Measurements from ENCODE around the gene SDHAF1.

Gene SDHAF1

GRCh38 chr19:35986664-35987570 lies 8.1 kb upstream of the SDHAF1 start:
- DNase-seq (ENCODE audit: low spot score), result peak; percentile 61

GRCh38 chr19:35987571-35987896 lies 7.5 kb upstream of the SDHAF1 start:
- DNase-seq (ENCODE audit: low spot score), result no peak

DNA sequence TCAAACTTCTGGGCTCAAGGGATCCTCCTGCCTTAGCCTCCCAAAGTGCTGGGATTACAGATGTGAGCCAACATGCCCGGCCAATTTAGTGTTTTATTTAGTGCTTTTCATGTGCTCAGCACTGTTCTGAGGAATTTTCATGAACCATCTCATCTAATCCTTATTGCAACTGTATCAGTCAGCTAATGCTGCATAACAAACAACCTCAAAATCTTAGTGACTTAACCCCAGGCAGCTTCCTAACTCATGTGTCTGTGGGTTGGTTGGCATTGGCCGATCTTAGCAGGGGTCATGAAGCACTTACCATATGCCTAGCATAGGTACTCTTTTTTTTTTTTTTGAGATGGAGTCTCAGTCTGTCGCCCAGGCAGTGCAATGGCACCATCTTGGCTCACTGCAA lies 6.2 kb upstream of the SDHAF1 start:
- DNase-seq (ENCODE audit: low spot score), result no peak

DNA sequence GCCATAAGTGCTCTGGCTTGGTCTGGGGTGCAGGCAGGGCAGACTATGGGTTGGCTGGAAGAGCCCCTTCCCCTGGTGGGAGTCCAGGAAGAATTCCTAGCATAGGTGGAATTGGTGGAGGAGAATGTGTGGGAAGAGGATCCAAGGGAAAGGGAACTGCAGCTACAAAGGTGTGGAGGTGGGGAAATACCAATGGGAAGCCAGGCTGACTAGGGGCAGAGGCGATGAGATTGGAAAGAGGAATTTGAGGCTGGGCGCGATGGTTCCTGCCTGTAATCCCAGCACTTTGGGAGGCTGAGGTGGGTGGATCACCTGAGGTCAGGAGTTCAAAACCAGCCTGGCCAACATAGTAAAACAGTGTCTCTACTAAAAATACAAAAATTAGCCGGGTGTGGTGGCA lies 4.8 kb upstream of the SDHAF1 start:
- no peak for DNase-seq (ENCODE audit: low spot score)

DNA sequence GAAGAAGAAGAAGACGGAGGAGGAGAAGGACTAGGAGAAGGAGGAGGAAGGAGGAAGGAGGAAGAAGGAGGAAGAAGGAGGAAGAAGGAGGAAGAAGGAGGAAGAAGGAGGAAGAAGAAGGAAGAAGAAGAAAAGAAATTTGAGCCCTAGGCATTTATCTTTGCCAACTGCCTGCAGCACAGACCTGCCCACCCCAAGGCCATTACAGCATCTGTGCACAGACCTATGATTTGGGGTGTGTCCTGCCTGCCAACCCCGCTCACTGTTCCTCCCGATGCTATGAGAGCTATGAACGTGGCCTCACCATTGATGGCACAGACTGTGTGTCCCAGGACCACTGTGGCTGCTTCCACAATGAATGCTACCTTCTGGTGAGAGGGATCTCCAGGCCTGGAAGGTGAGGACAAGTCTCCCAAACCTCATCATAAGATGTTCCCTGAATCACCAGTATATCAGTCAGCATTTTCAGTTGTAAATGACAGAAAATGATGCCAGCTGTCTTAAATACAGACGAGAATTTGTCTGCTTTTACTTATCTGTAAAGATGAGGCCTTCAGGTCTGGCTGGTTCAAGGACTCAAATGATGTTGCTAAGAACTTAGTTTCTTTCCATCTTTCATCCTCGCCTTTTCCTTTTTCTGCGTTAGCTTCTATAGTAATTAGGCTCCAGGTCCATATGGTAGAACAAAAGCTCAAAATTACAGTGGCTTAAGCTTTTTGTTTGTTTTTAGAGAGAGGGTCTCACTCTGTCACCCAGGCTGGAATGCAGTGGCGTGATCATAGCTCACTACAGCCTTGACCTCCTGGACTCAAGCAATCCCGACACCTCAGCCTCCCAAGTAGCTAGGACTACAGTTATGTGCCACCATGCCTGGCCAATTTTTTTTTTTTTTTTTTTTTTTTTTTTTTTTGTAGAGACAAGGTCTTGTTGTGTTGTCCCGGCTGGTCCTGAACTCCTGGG lies 3.9 kb upstream of the SDHAF1 start:
- DNase-seq (ENCODE audit: low spot score), result no peak

DNA sequence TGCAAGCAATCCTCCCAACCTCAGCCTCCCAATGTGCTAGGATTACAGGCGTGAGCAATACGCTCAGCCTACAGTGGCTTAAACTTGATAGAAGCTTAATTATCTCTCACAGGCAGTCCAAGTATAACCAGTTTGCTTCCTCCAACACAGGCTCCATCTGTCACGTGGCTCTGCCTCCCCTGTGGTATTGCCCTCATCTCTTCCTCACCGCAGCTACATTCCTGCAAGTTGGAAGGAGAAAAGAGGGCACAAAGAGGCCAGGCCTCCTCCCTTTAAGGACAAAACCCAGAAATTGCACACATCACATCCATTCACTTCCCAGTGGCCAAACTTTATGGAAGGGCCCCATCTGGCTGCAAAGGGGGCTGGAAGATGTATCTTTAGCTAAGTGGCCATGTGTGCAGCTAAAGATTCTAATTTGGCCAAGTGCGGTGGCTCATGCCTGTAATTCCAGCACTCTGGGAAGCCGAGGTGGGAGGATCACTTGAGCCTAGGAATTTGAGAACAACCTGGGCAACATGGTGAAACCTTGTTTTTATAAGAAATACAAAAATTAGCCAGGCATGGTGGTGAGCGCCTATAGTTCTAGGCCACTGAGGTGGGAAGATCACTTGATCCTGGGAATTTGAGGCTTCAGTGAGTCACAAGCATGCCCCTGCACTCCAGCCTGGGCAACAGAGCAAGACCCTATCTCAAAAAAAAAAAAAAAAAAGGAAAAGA lies 3.1 kb upstream of the SDHAF1 start:
- no peak for DNase-seq (ENCODE audit: low spot score)

DNA sequence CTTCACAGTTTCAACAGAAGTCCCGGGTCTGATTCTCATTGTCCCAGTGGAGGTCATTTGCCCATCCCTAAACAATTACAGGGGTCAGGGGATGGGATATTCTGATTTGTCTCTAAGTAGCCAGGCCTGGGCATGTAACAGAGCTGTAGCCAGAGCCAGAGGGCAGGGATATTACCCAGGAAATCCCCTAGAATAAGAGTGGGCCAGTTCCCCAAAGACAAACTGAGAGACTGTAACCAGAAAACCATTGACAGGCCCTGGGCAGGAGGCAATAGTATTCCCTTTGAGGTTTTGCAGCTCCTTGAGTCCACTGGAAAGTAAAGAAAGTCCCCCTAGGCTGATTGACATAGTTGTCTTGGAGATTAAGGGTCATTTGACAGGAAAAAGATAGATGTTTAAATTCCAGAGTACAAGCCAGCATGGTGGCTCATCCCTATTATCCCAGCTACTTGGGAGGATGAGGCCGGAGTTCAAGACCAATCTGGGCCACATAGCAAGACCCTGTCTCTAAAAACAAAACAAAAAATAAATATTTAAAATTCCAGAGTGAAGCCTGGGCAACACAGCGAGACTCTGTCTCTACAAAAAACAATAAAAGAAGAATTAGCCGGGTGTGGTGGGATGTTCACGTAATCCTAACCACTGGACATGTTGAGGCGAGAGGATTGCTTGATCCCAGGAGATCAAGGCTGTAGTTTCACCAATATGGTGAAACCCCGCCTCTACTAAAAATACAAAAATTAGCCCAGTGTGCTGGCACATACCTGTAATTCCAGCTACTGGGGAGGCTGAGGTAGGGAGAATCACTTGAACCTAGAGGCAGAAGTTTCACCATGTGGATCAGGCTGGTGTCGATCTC lies 1.9 kb upstream of the SDHAF1 start:
- no peak for DNase-seq (ENCODE audit: low spot score)

- no peak for DNase-seq (ENCODE audit: low spot score)
Observed at GRCh38 chr19:35993923-35994598, 927 bp upstream of the SDHAF1 start.

GRCh38 chr19:35996777-35997176 lies 1.8 kb downstream of the SDHAF1 start:
- no peak for DNase-seq (ENCODE audit: low spot score)

DNA sequence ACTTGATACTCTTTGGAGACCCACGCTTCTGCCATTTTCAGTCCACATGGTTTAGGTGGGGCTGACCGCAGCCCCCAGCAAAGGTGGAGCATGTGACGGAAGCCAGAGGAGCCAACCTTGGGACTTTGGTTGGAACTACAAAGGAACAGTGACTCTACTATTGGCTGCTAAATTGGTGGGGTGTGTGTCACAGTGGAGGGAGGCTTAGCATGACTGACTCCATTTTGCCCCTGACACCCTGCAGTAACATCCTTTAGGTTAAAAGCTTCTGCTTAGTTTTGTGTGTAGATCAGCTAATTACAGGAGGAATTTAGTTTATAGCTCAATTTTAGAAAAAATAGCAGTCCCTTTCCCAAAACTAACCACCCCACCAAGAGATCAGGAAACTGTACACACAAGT lies 6.6 kb downstream of the SDHAF1 start:
- DNase-seq (ENCODE audit: low spot score), result no peak

- DNase-seq (ENCODE audit: low spot score), result no peak
Observed at GRCh38 chr19:36003284-36003683, 8.3 kb downstream of the SDHAF1 start.

GRCh38 chr19:36006955-36007354 lies 12.0 kb downstream of the SDHAF1 start:
- no peak for DNase-seq (ENCODE audit: low spot score)

- peak; percentile 86 for DNase-seq (ENCODE audit: low spot score)
Observed at GRCh38 chr19:36008336-36008978, 13.5 kb downstream of the SDHAF1 start, which contains the start of gene SYNE4. SYNE4 (minus strand) TSS chr19:36008813; CDS start chr19:36008681, 132 bp downstream.

DNA sequence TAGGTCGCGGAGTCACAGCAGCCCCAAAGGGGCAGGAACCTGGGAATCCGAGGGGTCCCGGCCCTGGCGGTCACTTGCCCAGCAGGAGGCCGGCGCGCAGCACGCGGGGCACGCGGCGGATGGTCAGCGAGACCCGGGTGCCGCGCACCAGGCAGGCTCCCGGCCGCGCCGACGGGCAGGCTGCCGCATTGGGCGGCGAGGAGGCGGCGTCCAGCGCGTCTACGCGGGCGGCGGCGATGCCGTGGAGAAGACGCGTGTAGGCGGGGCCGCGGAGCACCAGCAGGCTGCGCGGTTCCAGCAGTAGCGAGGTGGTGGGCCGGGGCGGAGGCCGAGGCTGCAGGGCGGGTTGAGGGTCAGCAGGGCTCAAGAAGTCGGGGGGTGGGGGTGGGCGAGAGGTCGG lies 14.2 kb downstream of the SDHAF1 start:
- DNase-seq (ENCODE audit: low spot score), result peak; percentile 79

DNA sequence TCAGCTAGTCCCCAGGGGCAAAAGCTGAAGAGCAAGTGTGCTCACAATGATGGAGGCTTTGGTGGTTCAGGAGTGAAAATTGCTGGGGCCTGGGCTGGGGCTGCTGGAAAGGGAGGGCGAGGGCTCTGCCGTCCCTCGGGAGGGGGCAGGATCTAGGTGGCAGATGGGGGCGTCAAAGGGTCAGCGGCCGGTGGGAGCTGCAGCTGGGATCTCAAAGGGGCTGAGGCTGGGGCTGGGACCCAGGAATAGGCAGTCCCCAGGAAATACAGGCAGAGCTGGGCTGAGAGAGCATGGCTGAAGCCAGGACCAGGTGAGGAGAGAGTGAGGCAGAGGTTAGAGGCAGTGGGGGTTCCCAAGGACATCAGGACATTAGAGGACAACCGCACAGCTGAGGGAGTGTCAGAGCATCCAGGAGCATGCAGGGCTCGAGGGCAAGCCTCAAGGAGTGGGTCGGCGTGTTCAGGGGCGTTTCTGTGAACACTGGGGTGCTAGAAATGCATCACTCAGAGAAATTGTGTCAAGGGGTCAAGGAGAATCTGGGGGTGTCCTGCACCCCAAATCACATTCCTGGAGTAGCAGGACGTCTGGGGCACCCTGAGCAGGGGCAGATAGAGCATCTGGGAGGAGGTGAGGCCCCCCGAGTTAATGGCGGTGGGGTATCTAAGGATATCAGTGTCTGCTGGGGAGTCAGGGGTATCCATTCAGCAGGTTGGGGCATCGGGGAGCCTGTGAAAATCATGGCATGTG lies 14.8 kb downstream of the SDHAF1 start:
- DNase-seq (ENCODE audit: low spot score), result no peak

GRCh38 chr19:36010402-36010801 lies 15.4 kb downstream of the SDHAF1 start:
- no peak for DNase-seq (ENCODE audit: low spot score)

DNA sequence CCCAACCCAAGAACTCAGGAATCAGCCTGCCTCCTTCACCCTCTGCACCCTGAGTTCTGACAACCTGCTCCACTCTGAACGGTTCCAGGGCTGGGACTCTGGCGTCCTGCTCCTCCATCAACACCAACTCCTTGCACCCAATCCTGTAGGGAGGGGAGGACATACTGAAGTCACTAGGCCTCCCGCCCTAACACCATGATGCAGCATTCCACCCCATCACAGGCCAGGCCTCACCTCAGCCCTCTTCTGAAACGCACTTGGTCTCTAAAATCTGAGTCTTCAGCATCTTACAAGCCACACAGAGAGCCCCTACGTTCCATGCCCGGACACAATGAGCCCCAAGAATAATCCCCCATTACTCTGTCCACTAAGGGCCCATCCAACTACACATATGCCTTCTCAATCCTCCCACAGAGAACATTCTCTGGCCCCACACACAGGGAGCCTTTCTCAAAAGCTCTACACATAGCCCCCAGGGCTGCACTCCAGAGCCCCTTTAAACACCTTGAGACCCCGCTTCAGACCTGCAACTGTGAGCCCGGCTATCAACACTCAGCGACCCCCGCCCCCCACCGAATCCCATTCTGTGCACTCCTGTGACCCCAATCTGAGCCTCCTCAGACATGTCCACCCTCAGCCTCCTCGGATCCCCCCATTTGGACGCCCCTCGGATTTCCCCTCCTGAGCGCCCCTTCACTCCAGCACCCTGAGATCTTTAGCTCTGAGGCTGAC lies 18.5 kb downstream of the SDHAF1 start:
- DNase-seq (ENCODE audit: low spot score), result no peak

DNA sequence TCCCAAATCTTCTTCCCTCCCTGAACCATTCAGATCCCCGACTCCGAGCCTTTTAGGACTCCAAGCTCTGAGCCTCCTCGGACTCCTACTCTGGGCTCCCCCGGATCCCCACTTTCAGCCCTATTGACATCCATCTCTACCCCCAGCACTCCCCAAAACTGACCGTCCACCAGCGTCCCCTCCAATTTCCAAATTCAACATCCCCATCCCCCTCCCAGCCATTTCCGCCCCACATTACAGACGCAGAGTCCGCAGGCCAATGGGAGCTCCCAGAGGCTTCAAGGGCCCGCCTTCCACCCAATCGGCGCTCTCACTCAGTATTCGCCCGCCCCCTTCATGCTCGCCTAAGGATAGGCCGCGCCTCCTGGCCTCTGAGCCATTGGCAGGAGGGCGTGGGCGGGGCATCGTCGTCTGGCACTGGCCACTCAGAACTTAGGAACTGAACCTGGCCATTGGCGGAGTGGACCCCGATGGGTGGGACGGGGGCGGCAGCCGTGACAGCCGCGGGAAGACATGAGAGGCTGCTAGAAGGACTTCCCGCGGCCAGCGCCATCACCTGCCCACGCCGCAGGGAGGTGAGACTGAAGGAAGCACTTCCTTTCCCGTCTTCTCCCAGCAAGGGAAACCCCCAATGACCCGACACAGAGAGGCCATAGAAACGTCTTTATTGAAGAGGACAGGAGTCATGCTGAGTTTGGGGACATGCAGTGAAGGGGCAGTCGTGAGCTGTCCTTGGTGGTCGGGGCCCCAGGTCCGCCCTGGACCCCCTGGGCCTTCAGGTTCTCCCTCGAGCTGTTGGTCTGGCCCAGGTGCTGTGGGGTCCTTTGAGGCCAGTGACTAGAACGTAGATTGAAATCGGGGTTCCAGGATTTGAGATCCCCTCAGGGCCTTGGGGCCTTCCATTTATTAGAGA lies 19.3 kb downstream of the SDHAF1 start, which contains the start of gene ALKBH6:
ALKBH6 (minus strand) TSS at position 202 of the 913 bp plus-strand sequence. CDS start 816 bp downstream, outside the sequence.
- peak; percentile 99 for DNase-seq (ENCODE audit: low spot score)

Measured in HuH-7.5 (cell line).